ENCODE results near the gene COL20A1.

- TF ChIP-seq CTCF (IDR thresholded peaks at IDR 0.05): no peak
- TF ChIP-seq POLR2A (IDR thresholded peaks at IDR 0.05): no peak
These were observed 49.3 kb upstream of the COL20A1 start for GRCh38 chr20:63243604-63244247.

All from testis (tissue), 2 donors.